HL-60 (cell line): ENCODE results near the gene PTGER4.

Source experiments
- CTCF ChIP-seq: IDR thresholded peaks from one replicate; pipeline ENCODE4 v1.5.1; 2011; ENCODE audit warnings: low read length, control low read depth, inconsistent platforms; ENCODE audit not compliant: insufficient read depth
- GABPA ChIP-seq: IDR thresholded peaks from 2 replicates; pipeline ENCODE4 v1.6.1; 2012; ENCODE audit warnings: low read depth
- POLR2AphosphoS5 ChIP-seq: IDR thresholded peaks from 2 replicates; pipeline ENCODE4 v1.6.1; 2012; ENCODE audit warnings: low read depth
- REST ChIP-seq: IDR thresholded peaks from 2 replicates; pipeline ENCODE4 v1.6.1; 2012; ENCODE audit warnings: low read depth; ENCODE audit not compliant: insufficient replicate concordance

- no peak for TF ChIP-seq CTCF
- no peak for TF ChIP-seq GABPA
- no peak for TF ChIP-seq REST
- no peak for TF ChIP-seq POLR2AphosphoS5
These were observed 9.3 kb downstream of the PTGER4 start for GRCh38 chr5:40688996-40689395.
